ENCODE measurements around the gene DSG4. TPM values are rescaled to one million over a fixed set of nuclear protein-coding genes. Genes with fewer than 3 reads are reported as not detected.

DSG4 gene
- total RNA-seq, 1 donor from 2014 or later, result not detected

- peaks cover 18% of the 10 kb centered on the region for H3K27me3 Mint-ChIP-seq (ENCODE audit: unreplicated experiment)
- no peaks in the 10 kb centered on the region for H3K4me1 Mint-ChIP-seq (ENCODE audit: unreplicated experiment)
- H3K4me3 Mint-ChIP-seq (ENCODE audit: unreplicated experiment), result no peak overlapping the region
- no peaks in the 10 kb centered on the region for H3K36me3 Mint-ChIP-seq (ENCODE audit: unreplicated experiment)
- no peak for DNase-seq (ENCODE audit: extremely low spot score, unreplicated experiment)
- peaks cover 2% of the 10 kb centered on the region for H3K9me3 Mint-ChIP-seq (ENCODE audit: unreplicated experiment)
- TF ChIP-seq CTCF (IDR thresholded peaks at IDR 0.05), result no peak
- no peak overlapping the region for H3K27ac Mint-ChIP-seq (ENCODE audit: unreplicated experiment)
Measured at GRCh38 chr18:31407649-31408048, 31.1 kb downstream of the DSG4 start.

GRCh38 chr18:31409276-31409675, 32.7 kb downstream of the DSG4 start:
- no peaks in the 10 kb centered on the region for H3K36me3 Mint-ChIP-seq (ENCODE audit: unreplicated experiment)
- no peak for DNase-seq (ENCODE audit: extremely low spot score, unreplicated experiment)
- peaks cover 8% of the 10 kb centered on the region for H3K27me3 Mint-ChIP-seq (ENCODE audit: unreplicated experiment)
- TF ChIP-seq CTCF (IDR thresholded peaks at IDR 0.05), result no peak
- peaks cover 4% of the 10 kb centered on the region for H3K9me3 Mint-ChIP-seq (ENCODE audit: unreplicated experiment)
- H3K27ac Mint-ChIP-seq (ENCODE audit: unreplicated experiment), result no peak overlapping the region
- no peaks in the 10 kb centered on the region for H3K4me1 Mint-ChIP-seq (ENCODE audit: unreplicated experiment)
- no peak overlapping the region for H3K4me3 Mint-ChIP-seq (ENCODE audit: unreplicated experiment)

GRCh38 chr18:31410716-31411483, 34.3 kb downstream of the DSG4 start:
- no peak for DNase-seq (ENCODE audit: extremely low spot score, unreplicated experiment)
- Mint-ChIP-seq H3K4me3 (ENCODE audit: unreplicated experiment) (no peak overlapping the region), H3K27me3 (ENCODE audit: unreplicated experiment) (peaks cover 6% of the 10 kb centered on the region), H3K9me3 (ENCODE audit: unreplicated experiment) (peaks cover 4% of the 10 kb centered on the region), H3K36me3 (ENCODE audit: unreplicated experiment) (no peaks in the 10 kb centered on the region), H3K27ac (ENCODE audit: unreplicated experiment) (no peak overlapping the region), H3K4me1 (ENCODE audit: unreplicated experiment) (no peaks in the 10 kb centered on the region)
- TF ChIP-seq CTCF (IDR thresholded peaks at IDR 0.05), result no peak

GRCh38 chr18:31413137-31413536, 36.6 kb downstream of the DSG4 start:
- no peak for TF ChIP-seq CTCF (IDR thresholded peaks at IDR 0.05)
- H3K4me3 Mint-ChIP-seq (ENCODE audit: unreplicated experiment), result no peak overlapping the region

GRCh38 chr18:31417850-31418249, 41.3 kb downstream of the DSG4 start:
- no peaks in the 10 kb centered on the region for H3K36me3 Mint-ChIP-seq (ENCODE audit: unreplicated experiment)
- no peak for TF ChIP-seq CTCF (IDR thresholded peaks at IDR 0.05)
- DNase-seq (ENCODE audit: extremely low spot score, unreplicated experiment), result no peak
- no peaks in the 10 kb centered on the region for H3K4me1 Mint-ChIP-seq (ENCODE audit: unreplicated experiment)
- H3K27me3 Mint-ChIP-seq (ENCODE audit: unreplicated experiment), result no peaks in the 10 kb centered on the region
- H3K9me3 Mint-ChIP-seq (ENCODE audit: unreplicated experiment), result peaks cover under 1% of the 10 kb centered on the region
- H3K27ac Mint-ChIP-seq (ENCODE audit: unreplicated experiment), result no peak overlapping the region
- no peak overlapping the region for H3K4me3 Mint-ChIP-seq (ENCODE audit: unreplicated experiment)

More at GRCh38 chr18:31413137-31413536, 36.6 kb downstream of the DSG4 start:
- DNase-seq (ENCODE audit: extremely low spot score, unreplicated experiment), result no peak
- H3K4me1 Mint-ChIP-seq (ENCODE audit: unreplicated experiment), result no peaks in the 10 kb centered on the region
- H3K36me3 Mint-ChIP-seq (ENCODE audit: unreplicated experiment), result no peaks in the 10 kb centered on the region
- no peaks in the 10 kb centered on the region for H3K27me3 Mint-ChIP-seq (ENCODE audit: unreplicated experiment)
- H3K27ac Mint-ChIP-seq (ENCODE audit: unreplicated experiment), result no peak overlapping the region
- peaks cover 4% of the 10 kb centered on the region for H3K9me3 Mint-ChIP-seq (ENCODE audit: unreplicated experiment)

Measured in osteocyte (in vitro differentiated cells).